Activated CD4-positive, alpha-beta T cell treated with anti-CD3 and anti-CD28 coated beads, Interleukin-2, amount 50 U/mL, for 16 hours (primary cell): Measurements from ENCODE around the gene PANK2.
"Not testable (repeated sequence)": the region's sequence is repeated elsewhere in the genome, so short reads cannot be mapped to it uniquely, and the experiment has no call there.

Source experiments
- DNase-seq: peaks from one replicate; pipeline ENCODE4 v3.0.0-alpha.2; 2020

Gene PANK2

DNA sequence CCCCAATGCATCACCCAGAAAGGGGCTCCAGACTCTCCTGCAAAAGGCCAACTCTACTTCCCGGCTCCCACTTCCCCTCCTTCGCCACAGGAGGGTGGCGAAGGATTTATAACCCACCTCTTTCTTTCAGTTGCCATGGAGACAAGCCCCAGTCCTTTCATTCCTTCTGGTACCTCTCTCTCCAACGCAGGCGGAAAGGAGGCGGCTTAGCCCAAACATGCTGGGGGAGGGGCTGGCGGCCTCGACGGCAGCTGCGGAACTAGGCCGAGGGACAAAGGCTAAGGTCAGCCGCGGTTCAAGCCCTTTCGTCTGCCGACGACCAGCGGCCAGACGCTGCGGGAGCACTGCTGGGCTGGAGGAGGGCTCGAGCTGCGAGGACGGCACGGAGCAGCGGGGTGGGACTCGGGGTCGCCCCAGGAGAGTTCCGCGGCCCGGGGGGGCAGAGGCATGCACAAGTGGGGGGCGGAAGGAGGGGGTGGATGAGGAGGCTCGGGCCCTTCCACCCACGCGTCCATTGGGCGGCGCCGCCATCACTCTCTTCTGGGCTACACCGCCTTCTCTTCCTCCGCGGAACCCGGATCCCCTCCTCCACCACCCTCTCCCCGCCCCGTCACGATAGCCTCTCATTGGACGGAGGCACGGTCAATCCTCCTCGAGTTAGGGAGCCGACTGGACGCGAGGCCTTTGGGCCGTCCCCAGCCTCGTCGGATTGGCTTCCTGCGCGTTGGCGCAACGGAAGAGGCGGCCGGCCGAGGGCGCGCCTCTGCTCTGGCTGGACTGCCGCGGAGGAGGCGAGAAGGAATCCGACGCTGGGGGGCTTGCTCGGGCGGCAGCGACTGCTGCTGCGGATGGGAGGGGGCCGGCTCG is at the start of gene PANK2:
PANK2 (plus strand) TSS at position 766 of the 867 bp plus-strand sequence.
- DNase-seq: peak; percentile 99

DNA sequence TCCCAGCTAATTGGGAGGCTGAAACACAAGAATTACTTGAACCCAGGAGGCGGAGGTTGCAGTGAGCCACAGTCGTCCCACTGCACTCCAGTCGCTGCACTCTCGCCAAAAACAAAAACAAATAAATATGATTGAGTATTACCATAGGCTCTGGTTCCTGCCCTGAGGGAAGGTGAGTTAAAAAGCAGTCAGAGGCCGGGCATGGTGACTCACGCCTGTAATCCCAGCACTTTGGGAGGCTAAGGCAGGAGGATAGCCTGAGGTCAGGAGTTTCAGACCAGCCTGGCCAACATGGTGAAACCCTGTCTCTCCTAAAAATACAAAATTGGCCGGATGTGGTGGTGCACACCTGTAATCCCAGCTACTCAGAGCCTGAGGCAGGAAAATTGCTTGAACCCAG is 49.0 kb upstream of the PANK2 start:
- not testable (repeated sequence) for DNase-seq

DNA sequence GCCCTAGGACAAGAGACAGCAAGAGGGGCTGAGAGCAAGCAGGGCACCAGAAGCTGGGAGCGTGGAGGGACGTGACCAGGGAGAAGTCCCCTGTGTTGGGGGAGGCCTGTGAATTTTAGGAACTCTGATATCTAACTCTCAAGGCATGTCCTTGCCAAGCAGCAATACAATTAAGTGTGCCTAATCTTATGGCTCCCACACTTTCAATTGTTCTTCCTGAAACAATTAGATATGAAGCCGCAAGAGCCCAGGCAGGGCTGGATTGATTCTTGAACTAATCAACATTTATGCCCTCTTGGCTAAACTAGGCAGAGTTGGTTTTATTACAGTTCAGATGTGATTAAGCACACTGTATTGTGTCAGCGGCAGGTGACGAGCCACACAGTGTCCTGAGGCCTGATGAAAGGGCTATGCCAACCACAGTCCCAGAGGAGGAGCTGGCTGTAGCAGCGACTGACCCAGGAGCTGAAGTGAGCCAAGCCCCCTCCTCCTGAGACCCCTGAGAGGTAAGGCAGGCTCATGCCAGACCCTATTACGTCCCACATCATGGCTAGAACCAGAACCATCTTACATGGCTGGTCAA is 46.7 kb upstream of the PANK2 start:
- DNase-seq: no peak

DNA sequence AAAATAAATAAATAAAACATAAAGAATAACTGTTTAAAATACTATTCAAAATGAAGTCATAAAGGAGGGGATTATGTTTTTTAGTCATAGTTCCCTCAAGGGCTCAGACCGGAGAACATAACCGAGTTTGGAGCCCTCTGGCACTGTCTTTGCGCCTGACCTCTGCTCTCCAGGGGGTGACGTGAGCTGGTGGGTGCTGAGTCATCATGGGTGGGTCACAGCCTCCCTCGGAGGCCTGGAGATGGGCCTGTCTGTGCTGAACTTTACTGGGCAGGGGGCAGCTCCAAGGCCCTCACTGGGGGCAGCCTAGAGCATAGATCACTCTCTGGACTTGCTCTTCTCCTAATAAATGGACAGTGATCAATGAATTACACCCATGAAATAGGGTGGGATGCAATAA is 45.7 kb upstream of the PANK2 start:
- DNase-seq: no peak

DNA sequence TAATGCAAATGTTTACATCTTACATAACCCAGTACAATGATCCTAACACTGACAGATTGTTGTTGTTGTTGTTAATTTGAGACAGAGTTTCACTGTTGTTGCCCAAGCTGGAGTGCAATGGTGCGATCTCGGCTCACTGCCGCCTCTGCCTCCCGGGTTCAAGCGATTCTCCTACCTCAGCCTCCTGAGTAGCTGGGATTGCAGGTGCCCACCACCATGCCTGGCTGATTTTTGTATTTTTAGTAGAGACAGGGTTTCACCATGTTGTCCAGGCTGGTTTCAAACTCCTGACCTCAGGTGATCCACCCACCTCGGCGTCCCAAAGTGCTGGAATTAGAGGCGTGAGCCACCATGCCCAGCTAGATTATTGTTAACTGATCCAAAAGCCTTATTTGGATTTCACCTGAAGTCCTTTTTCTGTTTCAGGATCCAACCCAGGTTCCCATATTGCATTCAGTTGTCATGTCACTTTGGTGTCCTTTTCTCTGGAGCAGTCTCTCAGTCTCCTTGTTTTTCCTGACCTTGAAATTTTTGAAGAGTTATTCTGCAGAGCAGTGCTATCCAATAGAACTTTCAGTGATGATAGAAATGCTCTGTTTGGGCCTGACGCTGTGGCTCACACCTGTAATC is 45.1 kb upstream of the PANK2 start:
- not testable (repeated sequence) for DNase-seq

DNA sequence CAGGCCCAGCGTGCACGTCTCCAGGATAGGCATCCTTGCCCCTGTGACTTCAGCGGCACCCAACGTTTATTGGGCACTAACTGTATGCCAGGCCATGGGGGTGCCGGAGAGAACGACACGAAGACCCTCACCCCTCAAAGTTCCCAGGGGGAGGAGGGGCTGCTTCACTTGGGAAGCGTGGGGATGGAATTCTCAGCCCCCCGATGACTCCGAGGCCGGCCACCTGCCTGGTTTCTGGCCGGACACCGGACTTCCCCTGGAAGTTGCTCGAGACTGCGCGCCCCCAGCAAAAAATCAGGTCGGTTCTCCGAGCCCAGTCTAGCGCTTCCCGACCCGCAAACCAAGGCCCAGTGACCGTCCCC is 42.8 kb upstream of the PANK2 start:
- DNase-seq: no peak

DNA sequence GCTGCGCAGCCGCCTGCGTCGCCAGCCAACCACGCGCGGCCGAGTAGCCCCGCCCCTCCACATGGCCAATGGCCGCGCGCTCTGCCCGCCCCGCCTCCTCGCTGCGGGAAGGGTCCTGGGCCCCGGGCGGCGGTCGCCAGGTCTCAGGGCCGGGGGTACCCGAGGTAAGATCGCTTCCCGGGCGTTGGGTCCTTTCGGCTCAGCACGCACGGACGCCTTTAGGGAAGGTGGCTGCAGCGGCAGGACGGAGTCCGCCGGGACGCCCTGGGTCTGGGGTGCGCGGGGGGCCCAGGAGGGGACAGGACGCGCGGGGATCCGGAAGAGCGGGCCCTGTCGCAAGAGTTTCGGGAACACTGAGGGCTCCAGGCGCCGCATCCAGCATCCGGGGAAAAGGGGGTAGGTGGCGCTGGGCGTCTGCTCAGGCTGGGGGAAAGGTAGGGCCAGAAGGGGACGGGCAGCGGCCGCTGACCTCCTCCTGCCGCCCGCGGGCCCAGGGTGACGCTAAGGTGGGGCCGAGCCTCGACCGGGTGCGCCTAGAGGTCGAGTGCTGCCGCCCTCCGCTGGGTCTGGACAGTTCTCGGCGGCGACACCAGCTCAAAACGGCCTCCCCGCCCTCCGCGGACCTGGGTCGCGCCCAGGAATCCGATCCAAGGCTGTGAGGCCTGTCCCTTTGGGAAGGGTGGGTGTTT is 42.3 kb upstream of the PANK2 start, which contains the start of gene MAVS:
MAVS (plus strand) TSS at position 95 of the 689 bp plus-strand sequence. CDS start 7,791 bp downstream, outside the sequence.
- DNase-seq: peak; percentile 89

DNA sequence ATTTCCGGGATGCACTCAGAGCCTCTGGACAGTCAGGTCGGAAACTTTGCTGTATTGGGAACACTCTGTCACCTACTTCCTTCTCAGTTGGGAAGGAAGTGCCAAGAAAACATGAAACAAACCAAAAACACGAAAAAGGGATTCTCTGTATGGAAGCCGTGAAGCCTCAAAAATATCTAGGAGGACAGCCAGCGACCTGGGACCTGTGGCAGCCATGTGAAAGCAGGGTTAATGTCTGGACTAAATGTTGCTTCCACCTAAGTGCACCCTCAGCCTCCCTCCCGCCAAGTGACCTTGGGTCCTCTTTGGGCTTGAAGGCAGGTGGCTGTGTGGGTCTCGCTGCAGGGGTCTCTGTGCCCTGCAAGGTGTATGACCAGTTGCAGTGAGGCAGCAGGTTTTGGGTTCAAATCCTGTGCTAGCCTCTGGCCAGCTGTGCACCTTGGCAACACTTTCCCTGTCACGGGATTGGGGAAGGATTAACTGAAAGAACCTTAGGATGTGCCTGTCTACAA is 41.7 kb upstream of the PANK2 start:
- no peak for DNase-seq

DNA sequence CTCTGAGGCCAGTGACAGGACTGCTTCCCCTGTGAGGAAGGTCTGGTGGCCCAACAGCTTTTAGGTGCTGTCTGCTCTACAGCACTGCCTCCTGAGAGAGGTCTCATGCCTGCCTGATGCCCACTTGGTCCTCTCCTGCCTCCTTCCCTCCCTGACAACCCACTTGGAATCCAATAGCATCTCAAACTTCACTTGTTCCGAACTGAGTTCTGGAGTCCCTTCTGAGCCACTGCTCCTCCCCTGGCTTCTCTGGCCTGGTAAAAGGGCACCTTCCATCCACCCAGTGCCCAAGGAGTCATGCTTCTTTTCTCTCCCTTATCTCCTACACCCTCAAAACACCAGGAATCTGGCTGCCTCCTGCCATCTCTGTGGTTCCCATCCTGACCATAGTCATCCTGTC is 40.6 kb upstream of the PANK2 start:
- no peak for DNase-seq

DNA sequence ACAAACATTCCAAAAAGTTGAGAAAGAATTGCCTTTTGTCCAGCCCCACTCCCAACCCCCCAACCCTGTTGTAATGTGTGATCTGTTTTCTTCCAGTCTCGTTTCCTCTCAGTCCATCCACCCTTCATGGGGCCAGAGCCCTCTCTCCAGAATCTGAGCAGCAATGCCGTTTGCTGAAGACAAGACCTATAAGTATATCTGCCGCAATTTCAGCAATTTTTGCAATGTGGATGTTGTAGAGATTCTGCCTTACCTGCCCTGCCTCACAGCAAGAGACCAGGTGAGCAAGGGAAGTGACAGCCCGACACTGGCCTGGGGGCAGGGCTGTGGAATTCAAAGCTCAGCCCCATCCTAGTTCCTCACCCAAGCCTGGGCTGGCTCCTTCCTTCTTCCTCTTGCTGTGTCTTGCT is 34.7 kb upstream of the PANK2 start:
- no peak for DNase-seq

DNA sequence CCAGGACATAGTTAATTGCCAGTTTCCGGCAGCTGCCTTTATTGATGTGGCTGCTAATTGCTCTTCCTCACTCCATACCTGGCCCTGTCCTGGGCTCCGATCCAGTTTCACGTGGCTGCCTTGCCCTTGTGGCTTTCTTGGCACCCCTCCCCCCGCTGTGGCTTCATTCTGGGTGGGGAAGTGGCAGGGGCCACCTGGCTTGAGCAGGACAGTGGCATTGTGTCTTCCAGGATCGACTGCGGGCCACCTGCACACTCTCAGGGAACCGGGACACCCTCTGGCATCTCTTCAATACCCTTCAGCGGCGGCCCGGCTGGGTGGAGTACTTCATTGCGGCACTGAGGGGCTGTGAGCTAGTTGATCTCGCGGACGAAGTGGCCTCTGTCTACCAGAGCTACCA is 31.8 kb upstream of the PANK2 start:
- DNase-seq: no peak

DNA sequence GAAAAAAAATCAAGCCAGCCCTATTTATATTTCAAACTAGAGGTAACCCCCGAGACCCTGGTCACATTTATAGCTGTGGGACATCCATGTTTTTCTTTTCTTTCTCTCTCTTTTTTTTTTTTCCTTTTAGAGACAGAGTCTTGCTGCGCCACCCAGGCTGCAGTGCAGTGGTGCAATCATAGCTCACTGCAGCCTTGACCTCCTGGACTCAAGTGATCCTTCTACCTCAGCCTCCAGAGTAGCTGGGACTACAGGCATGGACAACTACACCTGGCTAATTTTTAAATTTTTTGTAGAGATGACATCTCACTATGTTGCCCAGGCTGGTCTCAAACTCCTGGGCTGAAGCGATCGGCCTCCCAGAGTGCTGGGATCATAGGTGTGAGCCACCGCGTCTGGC is 30.5 kb upstream of the PANK2 start:
- DNase-seq: no peak

DNA sequence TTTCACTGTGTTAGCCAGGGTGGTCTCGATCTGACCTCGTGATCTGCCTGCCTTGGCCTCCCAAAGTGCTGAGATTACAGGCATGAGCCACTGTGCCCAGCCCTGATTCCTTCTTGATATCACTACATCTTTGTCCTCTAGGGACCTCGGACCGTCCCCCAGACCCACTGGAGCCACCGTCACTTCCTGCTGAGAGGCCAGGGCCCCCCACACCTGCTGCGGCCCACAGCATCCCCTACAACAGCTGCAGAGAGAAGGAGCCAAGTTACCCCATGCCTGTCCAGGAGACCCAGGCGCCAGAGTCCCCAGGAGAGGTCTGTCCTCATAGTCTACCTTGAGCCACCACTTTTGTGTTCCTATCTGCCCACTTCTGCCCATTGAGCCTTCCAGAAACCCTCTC is 28.0 kb upstream of the PANK2 start:
- DNase-seq: no peak

DNA sequence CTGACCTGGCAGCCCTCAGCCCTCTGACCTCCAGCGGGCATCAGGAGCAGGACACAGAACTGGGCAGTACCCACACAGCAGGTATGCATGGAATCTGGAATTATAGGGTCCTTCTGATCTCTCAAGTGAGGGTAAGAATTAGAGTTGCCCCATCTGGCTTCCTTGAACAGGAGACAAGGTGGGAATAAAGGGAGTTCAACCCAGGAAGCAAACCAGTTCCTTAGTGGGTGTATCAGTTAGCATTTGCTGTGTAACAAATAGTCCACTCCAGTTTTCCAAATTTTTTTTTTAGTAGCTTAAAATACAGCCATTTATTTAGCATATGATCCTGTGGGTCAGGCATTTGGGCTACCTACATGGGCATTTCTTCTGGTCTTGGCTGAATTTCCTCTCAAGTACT is 26.9 kb upstream of the PANK2 start:
- DNase-seq: no peak

DNA sequence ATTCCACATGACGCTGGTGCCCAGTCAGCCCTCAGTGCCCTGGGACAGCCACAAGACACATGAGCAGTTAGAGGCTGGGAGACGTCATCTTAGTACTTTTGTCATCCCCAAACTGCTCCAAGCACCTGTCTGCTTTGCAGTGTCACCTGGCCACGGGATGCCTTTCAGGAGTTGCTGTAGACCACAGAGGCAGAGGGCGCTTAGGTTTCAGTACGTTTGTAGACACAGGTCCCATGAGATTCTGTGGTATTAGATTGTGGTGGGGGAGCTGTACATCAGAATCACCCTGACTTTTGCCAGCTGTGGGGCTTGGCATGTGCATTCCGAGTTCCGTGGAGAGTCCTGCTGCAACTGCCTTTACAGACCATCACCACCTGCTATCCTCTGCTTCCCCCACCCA is 25.9 kb upstream of the PANK2 start:
- no peak for DNase-seq

DNA sequence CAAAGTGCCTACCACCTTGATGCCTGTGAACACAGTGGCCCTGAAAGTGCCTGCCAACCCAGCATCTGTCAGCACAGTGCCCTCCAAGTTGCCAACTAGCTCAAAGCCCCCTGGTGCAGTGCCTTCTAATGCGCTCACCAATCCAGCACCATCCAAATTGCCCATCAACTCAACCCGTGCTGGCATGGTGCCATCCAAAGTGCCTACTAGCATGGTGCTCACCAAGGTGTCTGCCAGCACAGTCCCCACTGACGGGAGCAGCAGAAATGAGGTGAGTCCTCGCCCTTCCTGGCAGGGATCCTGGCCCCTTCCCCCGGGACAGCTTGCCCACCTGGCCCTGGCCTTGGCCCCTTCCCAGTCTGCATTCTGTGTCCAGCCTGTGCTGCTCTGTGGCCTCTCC is 24.7 kb upstream of the PANK2 start:
- DNase-seq: no peak

DNA sequence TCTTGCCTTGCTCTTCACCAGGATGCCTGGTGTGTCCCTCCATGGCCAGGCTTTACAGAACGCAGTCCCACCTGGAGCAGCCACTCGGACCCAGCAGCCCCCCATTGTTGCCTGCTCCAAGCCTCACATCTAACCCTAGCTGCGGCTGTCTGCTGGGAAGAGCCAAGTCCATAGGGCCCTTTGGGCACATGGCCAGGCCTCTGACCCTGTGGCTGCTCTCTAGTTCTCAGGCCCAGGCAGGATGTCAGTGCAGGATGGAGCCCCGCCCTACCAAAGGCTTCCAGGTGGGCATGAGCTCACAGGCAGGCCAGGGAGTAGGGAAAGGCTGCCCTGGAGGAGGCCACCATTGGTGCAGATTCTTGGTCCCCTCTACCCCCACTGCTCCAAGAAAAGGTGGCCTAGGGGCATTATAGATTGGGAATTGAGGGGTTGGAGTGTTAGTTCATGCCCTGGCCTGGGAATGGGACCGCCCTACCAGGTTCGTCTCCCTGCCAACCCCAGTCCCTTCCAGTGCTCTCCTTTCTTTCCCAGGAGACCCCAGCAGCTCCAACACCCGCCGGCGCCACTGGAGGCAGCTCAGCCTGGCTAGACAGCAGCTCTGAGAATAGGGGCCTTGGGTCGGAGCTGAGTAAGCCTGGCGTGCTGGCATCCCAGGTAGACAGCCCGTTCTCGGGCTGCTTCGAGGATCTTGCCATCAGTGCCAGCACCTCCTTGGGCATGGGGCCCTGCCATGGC is 23.9 kb upstream of the PANK2 start:
- no peak for DNase-seq

DNA sequence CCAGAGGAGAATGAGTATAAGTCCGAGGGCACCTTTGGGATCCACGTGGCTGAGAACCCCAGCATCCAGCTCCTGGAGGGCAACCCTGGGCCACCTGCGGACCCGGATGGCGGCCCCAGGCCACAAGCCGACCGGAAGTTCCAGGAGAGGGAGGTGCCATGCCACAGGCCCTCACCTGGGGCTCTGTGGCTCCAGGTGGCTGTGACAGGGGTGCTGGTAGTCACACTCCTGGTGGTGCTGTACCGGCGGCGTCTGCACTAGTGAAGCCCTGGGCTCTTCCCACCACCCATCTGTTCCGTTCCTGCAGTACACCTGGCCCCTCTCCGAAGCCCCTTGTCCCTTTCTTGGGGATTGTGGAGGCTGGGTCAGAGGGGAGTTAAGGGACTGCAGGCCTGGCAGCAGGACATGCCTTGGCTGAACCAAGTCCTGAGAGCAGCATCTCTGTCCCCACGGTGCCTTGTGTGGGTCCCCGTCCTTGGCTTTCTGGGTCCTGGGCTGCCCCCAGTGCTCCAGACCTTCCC is 23.2 kb upstream of the PANK2 start:
- DNase-seq: no peak

DNA sequence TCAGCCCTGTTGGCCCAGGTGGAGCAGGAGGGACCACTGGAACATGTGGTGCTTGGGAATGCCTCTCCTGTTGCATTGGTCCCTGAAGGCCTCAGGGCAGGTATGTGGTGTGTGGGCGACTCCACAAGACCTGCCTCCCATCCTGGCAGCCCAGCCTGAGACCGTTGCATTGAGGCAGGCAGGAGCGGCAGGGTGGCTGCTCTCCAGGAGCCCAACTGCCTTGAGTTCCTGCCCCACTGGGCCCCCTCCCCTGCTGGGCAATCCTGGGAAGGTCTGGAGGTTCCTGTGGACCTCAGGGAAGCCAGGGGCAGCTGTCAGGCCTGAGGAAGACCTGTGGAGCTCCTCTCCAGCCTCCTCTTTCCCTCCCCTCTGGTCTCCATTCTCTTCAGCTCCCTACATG is 22.7 kb upstream of the PANK2 start:
- no peak for DNase-seq

DNA sequence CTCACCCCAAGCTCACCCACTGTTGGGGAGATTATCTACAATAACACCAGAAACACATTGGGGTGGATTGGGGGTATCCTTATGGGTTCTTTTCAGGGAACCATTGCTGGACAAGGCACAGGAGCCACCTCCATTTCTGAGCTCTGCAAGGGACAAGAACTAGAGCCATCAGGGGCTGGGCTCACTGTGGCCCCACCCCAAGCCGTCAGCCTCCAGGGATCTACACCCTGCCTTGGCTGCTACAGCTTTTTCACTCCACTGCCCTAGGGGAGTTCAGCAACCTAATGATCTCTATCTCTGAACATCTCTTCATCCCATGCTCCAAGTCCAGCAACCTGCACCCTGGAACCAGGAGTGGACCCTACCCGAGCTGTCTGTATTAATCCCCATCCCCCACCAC is 21.4 kb upstream of the PANK2 start:
- no peak for DNase-seq

DNA sequence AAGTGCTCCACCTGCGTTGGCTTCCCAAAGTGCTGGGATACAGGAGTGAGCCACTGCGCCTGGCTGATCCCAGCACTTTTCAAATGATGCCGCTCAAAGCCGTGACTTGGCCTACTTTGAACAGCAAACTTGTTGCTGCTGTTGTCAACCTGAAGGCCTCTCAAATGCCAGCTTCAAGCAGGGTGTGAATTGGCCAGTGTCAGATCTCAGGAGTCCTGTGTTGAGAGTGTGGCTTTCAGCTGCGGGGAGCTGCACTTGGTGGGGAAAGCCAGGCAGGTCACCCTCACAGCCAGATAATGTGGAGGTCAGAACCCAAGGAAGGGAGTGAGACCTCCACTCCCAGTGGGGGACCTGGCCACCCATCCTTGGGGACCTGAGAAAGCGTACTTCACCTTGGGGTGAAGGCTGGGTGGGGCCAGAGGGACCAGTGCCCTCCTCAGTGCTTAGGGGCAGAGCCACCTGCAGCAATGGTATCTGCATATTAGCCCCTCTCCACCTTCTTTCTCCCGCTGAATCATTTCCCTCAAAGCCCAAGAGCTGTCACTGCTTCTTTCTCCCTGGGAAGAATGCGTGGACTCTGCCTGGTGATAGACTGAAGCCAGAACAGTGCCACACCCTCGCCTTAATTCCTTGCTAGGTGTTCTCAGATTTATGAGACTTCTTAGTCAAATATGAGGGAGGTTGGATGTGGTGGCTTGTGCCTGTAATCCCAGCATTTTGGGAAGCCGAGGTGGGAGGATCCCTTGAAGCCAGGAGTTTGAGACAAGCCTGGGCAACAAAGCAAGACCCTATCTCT is 19.1 kb upstream of the PANK2 start:
- DNase-seq: no peak
